ENCODE results near the gene TRPC4AP.

TRPC4AP gene

DNA sequence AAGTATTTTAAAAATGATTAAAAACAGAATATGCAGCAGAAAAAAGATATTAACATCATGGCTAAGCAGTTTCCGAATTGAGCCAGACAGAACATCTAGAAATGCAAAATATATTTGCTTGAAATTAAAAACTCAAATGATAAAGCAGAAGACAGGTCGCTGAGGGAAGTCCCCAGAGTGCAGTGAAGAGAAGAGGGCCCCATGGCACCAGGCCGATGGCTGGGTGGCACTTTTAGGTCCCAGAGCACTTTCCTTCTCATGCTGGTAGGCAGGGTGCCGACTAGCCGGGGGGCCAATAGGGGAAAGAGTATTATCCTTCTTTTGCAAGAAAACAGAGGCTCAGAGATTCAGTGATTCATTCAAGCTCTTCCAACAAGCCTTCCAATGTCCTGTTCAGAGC lies 78.1 kb downstream of the TRPC4AP start:
- DNase-seq (ENCODE audit: low read depth) = no peak

- DNase-seq (ENCODE audit: low read depth) = no peak
Observed at GRCh38 chr20:35013421-35014411, 78.9 kb downstream of the TRPC4AP start.

DNA sequence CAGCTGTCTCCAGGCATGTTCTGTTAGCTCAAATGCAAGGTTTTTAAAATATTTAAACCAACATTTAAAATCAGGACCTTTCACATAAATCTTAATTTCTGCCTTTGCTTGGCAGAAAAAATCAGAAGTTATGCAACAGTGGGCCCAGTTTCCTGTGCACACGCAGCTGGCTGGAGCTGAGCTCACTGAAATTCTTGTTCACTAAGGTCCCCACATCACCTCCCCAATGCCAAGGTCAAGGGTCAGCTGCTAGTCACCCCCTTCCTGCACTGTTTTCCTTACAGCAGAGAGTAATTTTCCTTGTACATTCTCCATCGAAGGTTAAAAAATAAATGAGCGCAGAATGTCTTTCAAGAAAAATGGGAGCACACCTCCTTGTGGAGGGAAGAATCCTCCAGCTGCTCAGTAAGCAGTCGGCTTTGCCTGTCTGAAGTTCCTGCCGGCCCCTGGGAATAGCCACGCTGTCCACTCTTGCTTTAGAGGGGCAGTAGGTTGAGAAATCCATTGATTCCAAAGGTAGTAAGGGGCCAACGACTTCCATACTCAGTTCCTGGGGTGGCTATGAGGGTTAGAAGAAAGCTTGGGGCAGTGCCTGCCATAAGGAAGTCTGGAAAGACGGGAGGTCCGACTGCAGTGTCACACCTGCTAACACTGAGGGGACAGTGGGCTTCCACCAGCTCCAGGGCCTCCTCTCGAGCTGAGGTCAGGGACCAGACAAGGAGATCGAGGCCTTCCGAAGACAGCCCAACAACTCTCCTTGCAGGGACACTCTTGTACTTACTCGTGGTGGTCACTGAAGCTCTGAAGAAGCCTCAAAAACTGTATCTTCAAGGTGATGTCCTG lies 80.2 kb downstream of the TRPC4AP start:
- DNase-seq (ENCODE audit: low read depth) = no peak

- DNase-seq (ENCODE audit: low read depth) = no peak
Observed at GRCh38 chr20:35011589-35012226, 80.9 kb downstream of the TRPC4AP start.

DNA sequence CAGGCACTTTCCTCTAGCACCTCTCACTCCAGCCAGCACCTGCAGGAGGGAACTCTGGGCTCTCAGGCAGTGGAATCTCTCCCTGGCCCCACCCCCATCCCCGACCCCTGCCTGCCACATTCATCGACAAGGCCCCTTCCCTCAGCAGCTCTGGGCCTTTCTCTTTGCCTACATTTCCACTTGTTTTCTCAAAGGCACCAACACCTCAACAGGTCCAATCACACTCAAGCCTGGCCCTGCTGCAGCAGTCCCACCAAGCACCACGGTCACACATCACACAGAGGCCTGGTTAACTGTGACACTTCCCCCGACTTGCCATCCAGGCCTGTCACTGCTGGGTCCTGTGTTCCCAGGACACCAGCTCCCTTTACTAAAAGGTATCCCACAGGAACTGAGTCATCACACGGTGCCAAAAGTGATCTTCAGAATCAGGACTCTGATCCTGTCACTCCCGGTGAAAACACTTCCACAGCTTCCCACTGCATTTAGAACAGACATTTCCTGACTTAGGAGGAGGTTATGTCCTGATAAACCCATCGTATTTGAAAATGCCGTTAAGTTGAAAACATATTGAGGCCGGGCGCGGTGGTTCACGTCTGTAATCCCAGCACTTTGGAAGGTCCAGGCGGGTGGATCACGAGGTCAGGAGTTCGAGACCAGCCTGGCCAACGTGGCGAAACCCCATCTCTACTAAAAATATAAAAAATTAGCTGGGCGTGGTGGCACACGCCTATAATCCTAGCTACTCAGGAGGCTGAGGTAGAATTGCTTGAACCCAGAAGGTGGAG lies 82.0 kb downstream of the TRPC4AP start:
- DNase-seq (ENCODE audit: low read depth) = no peak

DNA sequence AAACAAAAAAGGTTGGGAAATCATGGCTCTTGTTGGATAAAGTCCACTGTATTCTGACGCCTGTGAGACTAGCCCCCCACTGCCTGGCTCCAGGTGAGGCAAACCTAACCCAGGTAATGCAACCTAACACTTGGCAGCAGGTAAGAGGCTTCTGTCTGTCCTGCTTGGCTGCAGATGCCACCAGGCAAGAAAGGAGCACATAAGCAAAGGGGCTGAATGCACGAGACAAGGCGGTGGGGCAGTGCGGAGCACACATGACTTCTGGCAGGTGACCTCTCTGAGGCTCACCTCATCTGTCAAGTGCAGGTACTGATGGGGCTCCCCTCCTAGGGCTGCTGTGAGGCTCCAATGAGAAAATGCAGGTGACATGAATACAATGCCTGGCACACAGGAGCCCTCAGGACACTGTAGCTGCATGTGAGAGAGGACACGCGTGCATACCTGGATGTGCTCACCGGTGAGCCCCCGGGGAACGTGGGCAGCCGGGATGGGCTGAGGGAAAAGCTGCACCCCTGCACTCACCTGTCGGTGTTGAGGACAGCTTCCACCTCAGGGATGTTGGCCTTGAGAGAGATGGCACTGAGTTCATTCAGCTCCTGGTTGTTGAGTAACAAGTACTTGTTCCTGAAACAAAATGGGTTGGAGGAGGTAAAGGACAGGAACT lies 82.8 kb downstream of the TRPC4AP start:
- DNase-seq (ENCODE audit: low read depth) = no peak

GRCh38 chr20:35008411-35009342 lies 83.9 kb downstream of the TRPC4AP start:
- no peak for DNase-seq (ENCODE audit: low read depth)

DNA sequence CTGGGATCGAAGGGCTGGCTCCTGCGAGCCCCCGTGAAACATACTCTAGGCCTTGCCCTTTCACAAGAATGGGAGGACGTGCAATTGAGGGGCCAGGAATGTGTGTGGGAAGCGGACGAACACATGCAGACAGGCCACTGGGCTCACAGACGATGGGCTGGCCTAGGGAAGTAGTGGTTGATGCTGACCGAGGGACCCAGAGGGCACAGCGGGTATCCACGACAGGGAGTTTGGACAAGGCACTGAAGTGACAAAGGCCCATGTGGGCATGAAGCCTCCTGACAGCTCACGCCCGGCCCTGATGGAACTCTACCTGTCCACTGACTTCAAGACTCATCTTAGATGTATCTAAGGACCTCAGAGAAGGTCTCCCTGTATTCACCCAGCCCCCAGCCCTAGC lies 84.7 kb downstream of the TRPC4AP start:
- no peak for DNase-seq (ENCODE audit: low read depth)

DNA sequence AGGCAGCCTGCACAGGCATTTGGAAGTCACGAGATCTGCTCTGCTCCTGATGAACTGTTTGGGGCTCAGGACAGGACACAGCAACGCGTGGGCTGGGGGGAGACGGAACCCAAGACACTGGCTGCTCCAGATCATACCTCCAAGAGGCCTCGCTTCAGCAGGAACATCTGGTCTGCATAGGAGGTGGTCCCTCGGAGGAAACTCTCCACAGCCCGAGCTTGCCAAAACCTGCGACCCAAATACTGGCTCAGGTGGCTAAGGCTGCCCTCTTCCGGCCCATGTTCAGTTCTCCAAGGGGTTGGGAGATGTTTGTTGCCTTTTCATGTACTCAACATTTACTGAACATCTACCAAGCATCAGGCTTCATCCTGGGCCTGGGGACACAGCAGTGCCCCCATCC lies 85.2 kb downstream of the TRPC4AP start:
- no peak for DNase-seq (ENCODE audit: low read depth)

- no peak for DNase-seq (ENCODE audit: low read depth)
Observed at GRCh38 chr20:35006531-35006971, 86.1 kb downstream of the TRPC4AP start.

DNA sequence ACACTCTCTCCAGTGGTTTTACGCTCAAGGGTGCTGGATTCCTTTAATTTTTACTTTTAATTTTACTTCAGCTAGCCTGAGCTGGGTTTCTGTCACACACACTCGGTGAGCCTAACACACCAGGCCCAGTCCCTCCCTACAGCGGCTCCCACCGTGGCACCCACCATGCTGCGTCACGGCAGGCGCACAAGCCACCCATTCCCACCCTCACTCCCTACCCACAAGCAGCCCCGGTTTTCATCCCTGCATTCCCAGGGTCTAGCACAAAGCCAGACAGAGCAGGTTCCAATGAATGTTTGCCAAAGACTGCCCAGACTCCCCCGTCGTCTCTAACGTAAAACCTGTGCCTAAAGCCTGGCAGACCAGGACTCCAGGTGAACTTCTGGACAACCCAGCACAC lies 86.6 kb downstream of the TRPC4AP start:
- no peak for DNase-seq (ENCODE audit: low read depth)

GRCh38 chr20:35005463-35005961 lies 87.1 kb downstream of the TRPC4AP start:
- DNase-seq (ENCODE audit: low read depth) = no peak

DNA sequence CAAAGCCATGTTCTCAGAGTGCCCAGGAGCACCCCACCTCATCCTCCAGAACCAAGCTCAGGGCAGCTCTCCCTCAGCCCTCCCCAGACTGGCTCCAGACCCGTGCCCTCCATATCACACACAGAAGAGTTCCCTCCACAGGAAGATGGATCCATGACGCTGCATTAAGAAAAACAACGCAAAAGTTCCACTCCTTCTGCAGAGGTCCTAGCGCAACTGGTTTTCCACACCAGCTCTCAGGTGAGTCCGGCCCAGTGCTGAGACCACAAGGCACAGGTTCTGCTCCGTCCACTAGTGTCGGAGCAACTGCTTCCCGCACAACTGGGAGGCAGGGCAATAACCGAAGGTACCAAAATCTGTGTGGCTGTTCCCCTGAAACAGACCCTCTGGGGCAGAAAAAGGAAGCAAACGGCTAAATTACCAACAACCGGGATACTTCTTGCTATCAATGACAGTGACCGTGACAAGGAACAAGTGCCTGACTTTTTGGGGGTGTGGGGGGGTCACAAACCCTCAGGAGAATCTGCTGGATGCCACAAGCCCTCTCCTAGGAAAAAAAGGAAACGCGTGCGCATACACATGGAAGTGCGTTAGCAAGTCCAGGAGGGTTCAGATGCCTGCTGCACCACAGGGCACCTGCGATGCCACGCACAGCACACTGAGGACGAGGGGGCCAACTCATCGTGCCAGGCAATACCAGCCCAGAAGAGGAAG lies 87.7 kb downstream of the TRPC4AP start:
- DNase-seq (ENCODE audit: low read depth) = no peak

GRCh38 chr20:35004051-35004725 lies 88.4 kb downstream of the TRPC4AP start:
- no peak for DNase-seq (ENCODE audit: low read depth)

GRCh38 chr20:35003211-35004031 lies 89.2 kb downstream of the TRPC4AP start:
- no peak for DNase-seq (ENCODE audit: low read depth)

- no peak for DNase-seq (ENCODE audit: low read depth)
Observed at GRCh38 chr20:35002426-35003210, 90.0 kb downstream of the TRPC4AP start.

Measured in stimulated activated CD8-positive, alpha-beta memory T cell treated with anti-CD3 and anti-CD28 coated beads, Interleukin-15, amount 100 ng/mL, for 24 hours (primary cell).